HG03039 (cell line): ENCODE results near the gene CHST3.
"Not testable (repeated sequence)": the region's sequence is repeated elsewhere in the genome, so short reads cannot be mapped to it uniquely, and the experiment has no call there.

Source experiments
- ATAC-seq: cut with Tn5 transposase; IDR thresholded peaks from one replicate; pipeline ENCODE4 v1.9.1; 2021; ENCODE audit warnings: mild to moderate bottlenecking, moderate library complexity; ENCODE audit not compliant: unreplicated experiment

The CHST3 gene

GRCh38 chr10:71948496-71949067, 15.6 kb upstream of the CHST3 start:
- no peak for ATAC-seq

GRCh38 chr10:71950683-71951082, 13.5 kb upstream of the CHST3 start:
- ATAC-seq: no peak

- no peak for ATAC-seq
Observed at GRCh38 chr10:71952745-71953144, 11.4 kb upstream of the CHST3 start.

- ATAC-seq: no peak
Observed at GRCh38 chr10:71957546-71958275, 6.5 kb upstream of the CHST3 start.

- no peak for ATAC-seq
Observed at GRCh38 chr10:71959526-71959925, 4.7 kb upstream of the CHST3 start.

- no peak for ATAC-seq
Observed at GRCh38 chr10:71961831-71962230, 2.4 kb upstream of the CHST3 start.

GRCh38 chr10:71962901-71963300, 1.3 kb upstream of the CHST3 start:
- no peak for ATAC-seq

- no peak for ATAC-seq
Observed at GRCh38 chr10:71963351-71964097, 671 bp upstream of the CHST3 start.

- no peak for ATAC-seq
Observed at GRCh38 chr10:71964743-71965515, 734 bp downstream of the CHST3 start.

GRCh38 chr10:71965623-71966022, 1.4 kb downstream of the CHST3 start:
- no peak for ATAC-seq

GRCh38 chr10:71966046-71967004, 2.1 kb downstream of the CHST3 start:
- no peak for ATAC-seq

- not testable (repeated sequence) for ATAC-seq
Observed at GRCh38 chr10:71967958-71968357, 3.8 kb downstream of the CHST3 start.

- ATAC-seq: no peak
Observed at GRCh38 chr10:71968553-71969474, 4.6 kb downstream of the CHST3 start.

- ATAC-seq: no peak
Observed at GRCh38 chr10:71969929-71970328, 5.7 kb downstream of the CHST3 start.

GRCh38 chr10:71970331-71970730, 6.1 kb downstream of the CHST3 start:
- ATAC-seq: no peak

- no peak for ATAC-seq
Observed at GRCh38 chr10:71970869-71971268, 6.7 kb downstream of the CHST3 start.

GRCh38 chr10:71971311-71971731, 7.1 kb downstream of the CHST3 start:
- ATAC-seq: no peak

GRCh38 chr10:71971769-71972555, 7.8 kb downstream of the CHST3 start:
- no peak for ATAC-seq
